GF-D8 (cell line): Measurements from ENCODE around the gene SLC9A8.
"Not testable (repeated sequence)": the region's sequence is repeated elsewhere in the genome, so short reads cannot be mapped to it uniquely, and the experiment has no call there.

Experiments used
- DNase-seq: peaks from one replicate; lab custom pipeline; 2025; lab: John Stamatoyannopoulos, UW

SLC9A8 gene

DNA sequence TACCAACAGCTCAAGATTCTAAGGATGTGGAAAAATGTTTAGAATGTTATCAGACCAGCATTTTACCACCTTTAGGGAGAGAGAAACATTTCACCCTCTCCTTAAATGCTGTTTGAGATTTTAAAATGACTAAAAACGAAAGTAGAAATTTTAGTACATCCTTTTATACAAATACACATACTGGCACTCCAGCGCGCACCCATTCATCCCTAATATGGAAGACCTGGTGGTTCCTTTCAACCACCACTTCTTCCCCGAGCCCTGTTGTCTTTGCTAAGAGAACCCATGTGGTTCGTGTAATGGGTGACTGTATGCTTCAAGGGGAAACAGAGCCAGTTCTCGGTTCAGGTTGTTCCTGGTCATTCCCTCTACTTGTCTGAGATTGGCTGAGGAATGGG, 81.4 kb downstream of the SLC9A8 start:
- no peak for DNase-seq

DNA sequence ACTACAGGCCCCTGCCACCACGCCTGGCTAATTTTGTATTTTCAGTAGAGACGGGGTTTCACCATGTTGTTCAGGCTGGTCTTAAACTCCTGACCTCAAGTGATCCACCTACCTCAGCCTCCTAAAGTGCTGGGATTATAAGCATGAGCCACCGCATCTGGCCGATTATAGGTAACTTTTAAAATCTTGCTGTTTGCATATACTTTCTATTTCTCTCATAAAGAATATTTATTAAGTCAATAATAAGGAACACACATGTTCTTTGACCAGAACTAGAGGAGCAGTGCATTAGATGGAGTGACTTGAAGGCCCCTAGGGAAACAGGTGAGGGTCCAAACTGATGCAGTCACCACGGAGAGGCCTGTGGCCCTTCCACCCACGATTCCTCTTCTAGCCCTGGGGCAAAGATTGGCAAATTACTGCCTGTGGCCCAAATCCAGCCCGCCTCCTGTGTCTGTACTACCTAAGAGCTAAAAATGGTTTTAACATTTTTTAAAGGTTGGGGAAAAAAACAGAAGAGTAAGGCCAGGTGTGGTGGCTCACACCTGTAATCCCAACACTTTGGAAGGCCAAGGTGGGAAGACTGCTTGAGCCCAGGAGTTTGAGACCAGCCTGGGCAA, 83.0 kb downstream of the SLC9A8 start:
- DNase-seq, result not testable (repeated sequence)

DNA sequence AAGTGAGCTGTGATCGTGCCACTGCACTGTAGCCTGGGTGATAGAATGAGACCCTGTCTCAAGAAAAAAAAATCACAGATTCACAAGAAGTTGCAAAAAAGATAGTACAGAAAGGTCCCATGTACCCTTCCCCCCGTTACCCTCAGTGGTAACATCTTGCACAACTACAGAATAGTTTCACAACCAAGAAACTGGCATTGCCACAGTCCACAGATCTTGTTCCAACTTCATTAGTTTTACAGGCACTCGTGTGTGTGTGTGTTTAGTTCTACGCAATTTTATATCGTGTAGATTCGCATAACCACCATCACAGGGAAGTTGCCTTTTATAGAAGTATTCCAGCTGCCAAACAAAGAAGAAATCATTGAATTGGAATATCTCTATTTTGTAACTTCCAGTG, 83.6 kb downstream of the SLC9A8 start:
- DNase-seq, result peak; percentile 73

DNA sequence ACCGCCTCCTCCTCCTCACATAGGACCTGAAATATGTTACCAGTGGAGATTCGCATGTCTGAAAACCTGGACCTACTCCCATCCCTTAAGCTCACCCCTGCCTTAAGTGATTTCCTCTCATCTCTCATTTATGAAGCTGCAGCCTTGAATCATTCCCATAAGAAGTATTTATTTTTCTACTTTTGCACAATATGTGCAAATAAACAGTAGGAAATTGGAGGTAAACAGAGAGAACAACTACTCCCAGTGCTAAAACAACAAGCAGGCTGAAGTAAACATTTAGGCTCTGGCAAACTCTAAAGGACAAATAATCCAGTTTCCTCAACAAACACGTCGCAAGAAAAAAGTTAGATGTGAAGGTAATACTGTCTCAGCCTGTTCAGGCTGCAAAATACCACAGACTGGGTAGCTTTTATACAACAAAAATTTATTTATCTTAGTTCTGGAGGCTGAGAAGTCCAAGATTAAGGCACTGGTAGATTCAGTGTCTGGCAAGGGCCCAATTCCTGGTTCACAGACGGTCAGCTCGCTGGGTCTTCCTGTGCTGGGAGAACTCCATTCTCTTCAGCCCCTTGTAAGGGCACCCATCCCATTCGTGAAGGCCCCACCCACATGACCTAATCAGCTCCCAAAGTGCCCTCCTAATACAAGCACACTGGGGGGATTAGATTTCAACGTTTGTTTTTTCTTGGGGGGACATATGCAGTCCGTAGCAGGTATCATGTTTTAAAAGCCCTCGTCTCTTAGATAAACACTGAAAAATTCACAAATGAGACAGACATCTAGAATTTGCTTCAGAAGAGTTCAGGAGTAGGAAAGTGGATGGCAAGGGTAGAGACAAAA, 87.1 kb downstream of the SLC9A8 start:
- no peak for DNase-seq

DNA sequence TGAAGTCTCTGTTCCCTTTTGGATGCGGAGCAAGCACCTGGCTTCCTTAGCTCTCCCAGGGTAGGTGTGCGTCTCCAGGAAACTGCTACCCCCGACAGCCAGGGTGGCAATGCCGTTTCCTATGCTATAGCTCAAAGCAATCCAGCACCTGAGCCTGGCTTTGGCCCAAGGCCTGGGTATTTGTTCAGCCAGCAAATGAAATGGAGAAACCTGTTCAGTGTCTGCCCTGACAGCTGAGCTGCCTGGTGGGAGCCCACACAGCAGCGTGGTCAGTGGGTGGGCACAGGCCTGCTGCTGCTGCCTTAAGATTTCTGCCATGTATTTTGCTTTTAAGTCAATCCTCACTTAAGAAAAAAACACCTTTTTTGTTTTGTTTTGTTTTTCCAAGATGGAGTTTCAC, 89.0 kb downstream of the SLC9A8 start:
- DNase-seq, result no peak

DNA sequence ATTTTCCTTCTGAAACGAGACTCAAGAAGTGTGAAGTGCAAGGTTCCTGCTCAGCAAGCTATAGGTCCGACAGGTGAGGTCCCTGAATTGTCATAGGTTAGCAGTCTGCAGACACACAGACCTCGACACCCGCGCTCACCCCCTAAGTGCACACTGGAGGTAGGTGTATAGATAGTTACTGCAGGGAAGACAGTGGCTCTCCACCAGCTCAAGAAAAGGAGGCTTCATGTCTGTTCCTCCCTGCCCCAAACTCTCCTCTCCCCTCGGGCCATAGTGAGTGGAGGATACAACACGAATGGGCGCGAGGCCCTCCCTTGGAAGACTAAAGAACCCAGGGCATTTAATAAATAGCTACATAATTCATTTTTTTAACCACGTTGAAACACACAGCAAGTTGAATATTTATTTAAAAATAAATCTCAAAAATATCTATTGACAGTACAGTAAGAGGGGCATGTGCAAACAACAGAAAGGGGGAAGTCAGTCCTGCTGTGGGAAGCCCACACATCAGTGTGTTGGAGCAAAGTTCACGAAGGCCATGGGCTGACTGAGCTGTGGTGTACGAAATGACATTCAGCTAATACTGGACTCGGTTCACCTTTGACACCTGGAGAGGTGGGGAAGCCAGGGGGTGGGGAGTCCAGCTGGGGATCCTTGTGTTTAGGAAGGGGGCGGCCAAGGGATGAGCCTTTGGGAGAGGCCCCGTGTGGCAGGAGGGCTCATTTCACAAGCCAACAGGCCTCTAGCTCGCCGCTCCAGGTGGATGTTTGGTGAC, 92.0 kb downstream of the SLC9A8 start:
- DNase-seq, result no peak

DNA sequence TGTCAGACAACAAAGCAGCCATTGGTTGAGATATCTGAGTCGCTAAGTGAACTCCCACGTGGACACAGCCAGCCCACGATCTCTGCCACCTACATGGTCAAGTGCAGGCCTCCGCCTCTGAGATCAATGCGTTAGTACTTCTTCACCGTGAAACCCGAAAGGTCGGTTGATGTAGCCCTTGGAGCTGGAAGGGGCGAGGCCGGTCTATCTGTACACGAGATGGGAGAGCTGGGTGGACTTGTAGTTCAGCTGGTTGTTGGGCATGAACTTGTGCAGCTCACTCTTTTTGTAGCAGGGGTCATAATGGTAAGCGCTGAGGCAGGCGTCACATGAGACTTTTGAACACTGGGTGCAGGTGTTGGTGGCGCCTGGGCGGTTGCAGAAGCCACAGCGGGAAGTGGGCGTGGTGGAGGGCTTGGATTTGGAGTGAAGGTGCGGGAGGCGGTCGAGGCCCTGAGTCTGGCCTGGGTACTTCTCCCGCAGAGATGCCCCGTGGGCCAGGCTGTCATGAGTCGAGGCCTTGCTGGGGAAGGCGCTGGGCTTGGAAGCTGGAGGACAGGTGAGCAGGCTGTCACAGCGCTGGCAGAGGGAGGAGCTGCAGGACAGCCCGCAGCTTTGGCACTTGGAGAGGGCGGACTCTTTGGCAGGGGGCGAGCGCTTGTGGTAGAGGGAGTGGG, 92.9 kb downstream of the SLC9A8 start:
- DNase-seq, result no peak

DNA sequence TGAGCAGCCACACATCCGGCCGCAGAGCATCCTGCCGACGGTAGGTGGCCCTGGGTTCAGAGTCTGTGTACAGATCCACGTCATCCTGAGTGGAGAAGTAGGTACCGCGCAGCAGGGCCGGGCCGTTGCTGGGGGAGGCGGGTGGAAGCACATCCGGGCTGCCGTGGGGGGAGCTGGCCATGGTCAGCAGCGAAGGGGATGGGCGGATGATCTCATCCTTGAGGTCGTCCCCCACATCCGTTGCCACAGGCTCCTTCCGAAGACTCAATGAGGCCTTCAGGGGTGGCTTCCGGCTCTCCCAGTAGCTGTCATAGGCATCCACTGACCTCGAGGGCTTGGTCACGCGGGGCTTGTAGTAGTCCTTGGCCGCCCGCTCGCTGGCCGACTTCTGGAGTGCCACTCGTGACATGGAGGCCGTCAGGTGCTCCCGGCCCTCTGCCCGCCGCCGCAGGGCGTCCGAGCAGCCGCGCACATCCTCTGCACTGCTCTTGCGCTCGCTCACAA, 93.5 kb downstream of the SLC9A8 start:
- DNase-seq, result no peak

DNA sequence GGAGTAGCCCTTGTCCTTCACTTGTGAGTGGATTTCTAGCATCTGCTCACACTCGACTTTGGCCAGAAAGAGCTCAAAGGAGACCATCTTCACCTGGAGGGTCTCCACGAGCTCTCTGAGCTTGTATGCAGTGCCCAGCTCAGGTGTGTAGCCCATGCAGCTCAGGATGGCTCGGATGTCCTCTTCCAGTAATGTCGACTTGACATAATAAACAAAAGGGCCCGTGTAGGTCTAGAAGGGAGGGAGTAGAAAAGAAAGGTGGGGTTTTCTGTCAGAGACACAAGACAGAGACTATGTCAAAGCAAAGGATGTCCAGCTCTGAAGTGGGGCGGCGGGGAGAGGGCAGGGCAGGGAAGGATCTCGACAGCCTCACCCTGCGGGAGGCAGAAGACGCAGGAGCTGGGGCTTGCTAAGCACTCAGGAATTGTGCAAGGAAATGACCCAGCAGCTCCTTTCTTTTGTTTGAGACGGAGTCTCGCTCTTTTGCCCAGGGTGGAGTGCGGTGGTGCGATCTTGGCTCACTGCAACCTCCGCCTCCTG, 94.1 kb downstream of the SLC9A8 start:
- DNase-seq, result no peak

DNA sequence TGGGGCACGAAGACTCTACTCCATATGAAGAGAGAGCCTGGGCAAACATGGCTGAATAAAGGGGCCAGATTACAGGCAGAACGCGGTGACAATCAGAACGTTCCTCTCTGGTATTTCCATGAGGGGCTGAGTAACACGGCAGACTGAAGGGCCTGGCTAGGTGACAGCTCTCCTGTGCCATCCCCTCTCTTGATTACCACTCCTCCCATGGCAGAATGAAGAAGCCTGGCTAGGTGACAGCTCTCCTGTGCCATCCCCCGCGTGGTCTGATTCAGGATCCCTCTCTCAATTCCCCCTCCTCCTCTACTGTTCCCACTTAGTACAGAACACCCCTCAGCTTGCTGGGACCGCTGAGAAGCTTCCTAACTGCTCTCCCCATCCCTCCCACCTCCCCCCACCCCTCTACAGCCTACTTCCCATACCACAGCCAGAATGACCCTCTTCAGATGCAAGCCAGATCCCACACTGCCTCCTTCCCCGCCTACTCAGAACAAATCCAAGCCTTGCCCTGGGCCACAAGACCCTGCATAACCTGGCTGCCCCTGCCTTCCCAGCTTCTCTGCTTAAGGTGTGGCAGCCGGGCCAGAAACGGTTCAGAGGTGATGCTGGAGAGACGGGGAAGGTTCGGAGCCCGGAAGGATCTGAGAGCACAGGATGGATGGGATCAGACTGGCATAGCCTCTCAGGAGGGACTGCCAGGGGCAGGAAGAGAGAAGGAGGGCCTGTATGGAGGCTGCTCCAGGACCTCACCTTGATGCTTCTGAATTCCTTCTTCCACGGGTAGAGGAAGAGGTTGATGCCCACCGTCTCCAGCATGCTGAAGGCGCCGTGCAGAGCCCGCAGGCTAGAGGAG, 95.0 kb downstream of the SLC9A8 start:
- DNase-seq, result no peak

DNA sequence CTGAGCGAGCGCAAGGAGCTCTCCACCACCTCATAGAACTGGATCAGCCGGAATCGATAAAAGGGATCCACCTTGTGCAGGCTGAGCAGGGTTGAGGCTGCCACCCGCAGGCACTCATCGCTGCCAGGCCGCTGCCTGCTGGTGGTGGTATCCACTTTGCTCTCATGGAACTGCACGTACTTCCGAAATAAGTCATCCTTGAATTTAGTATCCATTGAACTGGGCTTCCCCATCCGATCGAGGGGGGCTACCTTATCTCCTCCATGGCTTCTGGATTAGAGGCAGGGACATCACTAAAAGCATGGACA, 95.6 kb downstream of the SLC9A8 start:
- no peak for DNase-seq

DNA sequence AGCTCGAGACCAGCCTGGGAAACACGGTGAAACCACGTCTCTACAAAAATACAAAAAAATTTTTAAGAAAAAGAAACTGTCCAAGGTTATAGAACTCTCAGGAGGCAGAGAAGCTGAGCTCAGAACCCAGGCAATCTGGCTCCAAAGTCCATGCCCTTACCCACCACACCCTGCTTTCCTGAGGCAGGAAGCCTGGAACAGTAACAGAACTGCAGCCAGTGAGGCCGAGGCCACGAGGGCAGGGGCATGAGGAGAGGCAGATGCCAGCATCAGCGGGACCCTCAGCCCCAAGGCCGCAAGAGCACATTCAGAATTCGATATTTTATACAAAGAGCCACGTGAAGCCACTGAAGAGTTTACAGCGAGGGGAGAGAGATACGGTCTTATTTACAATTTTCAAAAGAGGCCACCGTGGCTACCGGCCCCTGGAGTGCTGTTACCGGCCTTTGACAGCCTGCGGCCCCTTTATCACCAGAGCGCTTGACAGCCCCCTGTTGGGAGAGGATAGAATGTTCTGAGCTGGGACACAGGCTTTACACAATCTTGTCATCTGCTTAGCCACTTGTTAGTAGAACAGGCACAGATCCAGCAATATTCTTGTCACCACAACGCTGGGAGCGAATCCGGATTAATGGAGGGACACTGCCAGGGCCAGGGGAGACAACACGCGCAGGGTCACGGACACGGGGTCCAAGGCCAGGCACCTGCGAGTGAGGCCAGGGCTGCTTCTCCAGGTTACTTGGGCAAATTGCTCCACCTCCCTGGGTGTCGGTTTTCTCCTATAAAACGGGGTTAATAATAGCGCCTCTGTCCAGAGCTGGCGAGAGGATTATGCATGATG, 97.1 kb downstream of the SLC9A8 start:
- no peak for DNase-seq

DNA sequence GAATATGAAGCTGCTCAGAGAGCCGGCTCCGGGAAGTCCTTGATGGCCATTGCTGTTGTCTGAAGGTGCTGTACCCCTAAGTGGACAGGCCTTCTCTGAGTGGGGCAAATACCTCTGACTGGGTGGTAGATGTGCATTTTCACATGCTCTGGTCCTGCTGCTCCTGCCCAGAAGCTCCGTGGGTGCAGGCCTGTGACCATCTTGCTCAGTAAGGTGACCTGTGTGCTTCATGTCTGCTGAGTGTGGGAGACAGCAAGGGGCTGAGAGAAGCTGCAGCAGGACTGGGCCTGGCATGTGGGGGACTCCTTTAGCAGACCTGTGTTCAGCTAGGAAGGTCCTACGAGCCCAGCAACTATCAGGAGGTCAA, 97.7 kb downstream of the SLC9A8 start:
- no peak for DNase-seq

DNA sequence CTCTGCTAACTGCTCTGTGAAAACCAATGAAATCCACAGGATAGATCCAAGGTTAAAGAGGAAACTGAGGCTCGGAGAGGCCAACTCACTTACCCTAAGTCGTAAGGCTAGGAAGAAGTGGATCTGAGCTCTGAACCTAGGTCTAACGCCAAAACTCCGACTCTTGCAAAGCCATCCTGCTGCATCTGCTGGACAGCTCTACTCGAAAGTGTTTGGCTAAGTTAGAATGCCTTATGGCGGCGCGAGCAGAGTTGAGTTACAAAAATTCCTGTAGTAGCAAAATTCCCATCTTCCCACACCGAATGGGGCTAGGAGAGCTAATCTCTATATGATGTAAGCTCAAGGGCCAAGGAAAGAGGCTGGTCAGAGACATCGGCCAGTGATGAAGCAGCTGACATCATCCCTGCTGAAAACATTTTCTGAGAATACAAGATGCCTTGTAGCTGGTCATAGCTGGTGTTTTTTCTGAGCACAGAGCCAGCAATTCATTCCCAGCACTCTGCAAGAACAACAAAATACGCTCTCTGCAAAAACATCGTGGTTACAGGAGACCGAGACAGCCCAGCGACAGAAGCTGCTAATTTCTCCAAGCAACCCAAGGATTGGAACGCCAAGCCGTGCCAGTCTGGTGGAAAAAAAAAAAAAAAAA, 100.9 kb downstream of the SLC9A8 start:
- DNase-seq, result no peak

DNA sequence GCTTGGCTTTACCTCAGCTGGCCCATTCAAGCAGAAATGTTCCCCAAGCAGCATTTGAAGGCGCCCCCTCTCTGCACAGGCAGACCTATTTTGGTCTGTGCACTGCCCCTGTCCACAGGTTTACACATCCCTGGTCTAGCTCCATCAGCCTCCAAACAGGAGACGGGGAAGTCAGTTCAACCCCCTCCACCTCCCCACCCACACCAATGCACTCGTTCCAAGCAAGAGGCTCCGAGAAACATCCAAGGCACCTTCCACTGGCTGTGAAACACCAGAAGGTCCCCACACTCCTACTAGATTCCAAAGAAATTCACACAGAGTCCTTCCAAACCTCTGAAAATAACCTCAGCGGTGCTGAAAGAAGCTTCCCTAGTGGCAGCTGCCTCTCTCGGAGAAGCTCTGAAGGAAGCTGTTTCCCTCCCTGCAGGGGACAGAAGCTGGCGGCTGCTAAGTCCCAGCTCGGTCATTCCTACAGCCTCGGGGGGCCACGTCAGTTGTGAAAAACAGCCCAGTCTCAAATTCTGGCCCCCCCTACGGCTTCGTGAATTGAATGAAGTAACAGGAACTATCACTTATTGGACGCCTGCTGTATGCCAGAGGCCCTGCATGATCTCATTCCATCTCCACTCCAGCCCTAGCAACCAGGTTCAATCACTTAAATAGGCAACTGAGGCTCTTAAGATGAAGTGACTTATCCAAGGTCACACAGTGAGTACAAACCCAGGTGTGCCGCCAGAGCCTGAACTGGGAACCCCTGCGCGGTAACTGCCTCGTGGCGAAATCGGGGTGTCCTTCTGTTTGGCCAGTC, 101.9 kb downstream of the SLC9A8 start:
- no peak for DNase-seq

DNA sequence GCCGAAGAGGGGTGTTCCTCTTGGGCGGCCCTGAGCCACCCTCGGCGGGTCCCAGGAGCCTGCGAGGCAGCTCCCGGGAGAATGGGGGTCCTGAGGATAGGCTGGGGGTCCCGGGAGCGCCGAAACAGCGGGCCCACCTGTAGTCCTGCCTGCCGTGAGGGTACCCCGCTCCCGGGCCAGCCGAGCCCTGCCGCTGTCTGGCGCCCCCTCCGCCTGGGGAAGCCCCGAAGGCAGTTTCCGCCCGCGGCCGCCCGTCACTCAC, 102.4 kb downstream of the SLC9A8 start:
- no peak for DNase-seq

DNA sequence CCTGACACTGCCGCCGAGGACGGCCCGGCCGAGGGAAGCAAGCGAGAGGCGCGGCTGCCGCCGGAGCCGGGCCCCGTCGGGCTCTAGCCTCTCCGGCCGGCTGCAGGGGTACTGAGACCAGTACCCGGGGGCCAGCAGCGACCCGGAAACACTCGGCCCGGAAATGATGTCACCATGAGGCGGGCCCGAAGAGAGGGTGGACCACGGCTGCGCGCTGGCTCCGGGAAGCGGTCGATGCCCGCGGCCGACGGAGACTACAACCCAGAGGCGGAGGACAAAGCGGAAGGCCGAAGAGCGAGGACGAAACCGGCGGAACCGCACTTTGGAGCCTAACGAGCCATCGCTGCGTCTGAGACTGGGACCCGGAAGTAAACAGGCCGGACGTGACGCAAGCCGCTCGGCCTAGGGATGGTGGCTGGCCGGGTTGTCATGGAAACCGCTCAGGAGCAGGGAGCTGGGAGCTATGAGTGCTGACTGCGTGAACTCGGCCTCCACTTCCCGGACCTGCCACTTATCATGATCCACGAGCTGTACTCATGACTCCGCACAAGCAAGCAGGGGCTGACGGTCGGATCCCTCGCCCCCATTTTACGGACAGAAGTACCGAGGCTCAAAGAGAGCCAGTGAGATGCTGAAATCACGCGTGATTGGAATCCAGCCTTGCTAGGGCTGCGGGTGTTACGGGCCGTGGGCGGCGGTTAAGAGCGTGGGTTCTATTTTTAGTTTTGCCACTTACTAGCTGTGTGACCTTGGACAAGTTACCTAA, 102.9 kb downstream of the SLC9A8 start, which contains the start of gene SPATA2:
Gene SPATA2, minus strand, starts transcription at position 150 of the 766 bp plus-strand sequence. CDS start 7,039 bp downstream, outside the sequence.
- DNase-seq, result peak; percentile 76
